HCT116 (cell line): ENCODE results near the gene SPIRE2. TPM values are rescaled to one million over a fixed set of nuclear protein-coding genes. Genes with fewer than 3 reads are reported as not detected.
"Not testable (repeated sequence)": the region's sequence is repeated elsewhere in the genome, so short reads cannot be mapped to it uniquely, and the experiment has no call there.

Source experiments
- ATAC-seq: fragments of 200-7000 bp; cut with Tn5 transposase; 2 replicates; pipeline ENCODE4 v1.9.1; 2020; ENCODE audit warnings: mild to moderate bottlenecking, moderate library complexity
- BruUV-seq: library from RNA; stranded (reverse); fragments of 400-500 nt; replicated peaks from 2 replicates; lab custom pipeline; 2021; lab: Mats Ljungman, UMichigan
- CTCF ChIA-PET: fragments of 300-600 bp; sonication (Branson Sonifier 250); formaldehyde crosslinking; loops from one replicate; lab custom pipeline; 2021; ENCODE audit warnings: antibody characterized with exemption; lab: Charles Lee
- POLR2A ChIA-PET: fragments of 300-600, 350-600 bp; sonication (Branson Sonifier 250); formaldehyde crosslinking; loops from one replicate; lab custom pipeline; 2021; ENCODE audit warnings: antibody characterized with exemption; lab: Charles Lee
- RAD21 ChIA-PET, 2 experiments: fragments of 300-600 bp; sonication (Branson Sonifier 250); formaldehyde crosslinking; loops; one replicate each; lab custom pipeline; 2023; ENCODE audit warnings: low total read pairs in 2 of 2; ENCODE audit not compliant: uncharacterized antibody in 2 of 2, unreplicated experiment in 2 of 2, low non-redundant PET in 1 of 2; lab: Charles Lee
- DNase-seq: peaks from one replicate; pipeline ENCODE4 v3.0.0-alpha.2; 2010; ENCODE audit warnings: low read depth, low spot score
- H2AFZ ChIP-seq: fragments of 200-600 bp; shearing (Covaris generic), sonication (generic); 2 replicates; pipeline ENCODE4 v1.6.1; 2017; ENCODE audit warnings: low read depth, mixed run types, mixed read lengths, antibody characterized with exemption, low read length; ENCODE audit not compliant: poor library complexity, severe bottlenecking
- H3K27ac ChIP-seq: 2 replicates; pipeline ENCODE4 v1.5.1; 2012; ENCODE audit warnings: low read depth, low read length
- H3K27me3 ChIP-seq: fragments of 200-600 bp; sonication (generic); 2 replicates; pipeline ENCODE4 v1.6.1; 2016; ENCODE audit warnings: mixed run types, low read length, mixed read lengths; ENCODE audit not compliant: insufficient read depth
- H3K36me3 ChIP-seq, 2 experiments: fragments of 200-500 bp in 1 of 2; fragments of 200-600 bp in 1 of 2; sonication (Bioruptor generic) in 1 of 2; sonication (generic) in 1 of 2; 2 replicates each; pipeline versions ENCODE4 v1.5.1 to v1.6.1; 2014 to 2016; ENCODE audit warnings: low read length in 2 of 2, inconsistent platforms in 1 of 2, mixed read lengths in 1 of 2, mixed run types in 1 of 2; ENCODE audit not compliant: insufficient read depth in 2 of 2, control insufficient read depth in 1 of 2
- H3K4me1 ChIP-seq, 2 experiments: fragments of 200-600 bp in 1 of 2; sonication (generic) in 1 of 2; 2 replicates each; pipeline versions ENCODE4 v1.5.1 to v1.6.1; 2012 to 2017; ENCODE audit warnings: low read length in 2 of 2, inconsistent platforms in 1 of 2, mild to moderate bottlenecking in 1 of 2, mixed read lengths in 1 of 2, mixed run types in 1 of 2, moderate library complexity in 1 of 2; ENCODE audit not compliant: insufficient read depth in 2 of 2, control insufficient read depth in 1 of 2
- H3K4me2 ChIP-seq: fragments of 200-600 bp; sonication (generic); 2 replicates; pipeline ENCODE4 v1.6.1; 2017; ENCODE audit warnings: mixed run types, low read length, mixed read lengths
- H3K4me3 ChIP-seq, 2 experiments: fragments of 200-600 bp in 1 of 2; sonication (generic) in 1 of 2; replicated peaks in 1 of 2; 2 replicates each; pipeline ENCODE4 v1.5.1; 2011 to 2016; ENCODE audit warnings: low read length in 2 of 2, control low read depth in 1 of 2, low read depth in 1 of 2, mild to moderate bottlenecking in 1 of 2, mixed read lengths in 1 of 2, mixed run types in 1 of 2
- H3K79me2 ChIP-seq: fragments of 200-600 bp; sonication (generic); 2 replicates; pipeline ENCODE4 v1.6.1; 2017; ENCODE audit warnings: mild to moderate bottlenecking, mixed run types, low read length, moderate library complexity, mixed read lengths; ENCODE audit not compliant: insufficient read depth
- H3K9ac ChIP-seq: fragments of 200-600 bp; sonication (generic); 2 replicates; pipeline ENCODE4 v1.6.1; 2016; ENCODE audit warnings: low read length, mixed read lengths
- H3K9me2 ChIP-seq: fragments of 200-600 bp; sonication (generic), shearing (Covaris generic); 2 replicates; pipeline ENCODE4 v1.6.1; 2017; ENCODE audit warnings: mixed run types, mild to moderate bottlenecking, moderate library complexity; ENCODE audit not compliant: insufficient read depth
- H3K9me3 ChIP-seq, 2 experiments: fragments of 200-500 bp in 1 of 2; fragments of 200-600 bp in 1 of 2; sonication (Bioruptor generic) in 1 of 2; sonication (generic) in 1 of 2; 2 replicates each; pipeline ENCODE4 v1.6.1; 2014 to 2017; ENCODE audit warnings: low read length in 2 of 2, mixed read lengths in 2 of 2, inconsistent platforms in 1 of 2, low read depth in 1 of 2, mild to moderate bottlenecking in 1 of 2, mixed run types in 1 of 2, moderate library complexity in 1 of 2; ENCODE audit not compliant: control insufficient read depth in 1 of 2, insufficient read depth in 1 of 2
- H4K20me1 ChIP-seq: fragments of 200-600 bp; sonication (generic), shearing (Covaris generic); 2 replicates; pipeline ENCODE4 v1.6.1; 2017; ENCODE audit warnings: mixed run types, mild to moderate bottlenecking, moderate library complexity; ENCODE audit not compliant: insufficient read depth
- CBX3 ChIP-seq: IDR thresholded peaks from 2 replicates; pipeline ENCODE4 v1.6.1; 2012; ENCODE audit warnings: low read depth
- CEBPB ChIP-seq: IDR thresholded peaks from 2 replicates; pipeline ENCODE4 v1.6.1; 2012; ENCODE audit warnings: low read depth
- EGR1 ChIP-seq: IDR thresholded peaks from 2 replicates; pipeline ENCODE4 v1.6.1; 2012; ENCODE audit warnings: low read depth
- ELF1 ChIP-seq: IDR thresholded peaks from 2 replicates; pipeline ENCODE4 v1.6.1; 2012; ENCODE audit warnings: low read depth, borderline replicate concordance
- EZH2 ChIP-seq: fragments of 200-600 bp; sonication (generic); IDR thresholded peaks from 2 replicates; pipeline ENCODE4 v1.6.1; 2017; ENCODE audit warnings: antibody characterized with exemption, mixed run types
- EZH2phosphoT487 ChIP-seq: fragments of 200-600 bp; IDR thresholded peaks from 2 replicates; pipeline ENCODE4 v1.6.1; 2018; ENCODE audit warnings: antibody characterized with exemption, borderline replicate concordance
- FOSL1 ChIP-seq: IDR thresholded peaks from 2 replicates; pipeline ENCODE4 v1.6.1; 2012; ENCODE audit warnings: low read depth
- JUND ChIP-seq: IDR thresholded peaks from 2 replicates; pipeline ENCODE4 v1.6.1; 2012
- POLR2AphosphoS5 ChIP-seq: IDR thresholded peaks from 2 replicates; pipeline ENCODE4 v1.6.1; 2011; ENCODE audit warnings: mild to moderate bottlenecking, low read depth, low read length, moderate library complexity
- SIN3A ChIP-seq: IDR thresholded peaks from 2 replicates; pipeline ENCODE4 v1.6.1; 2012; ENCODE audit warnings: low read depth
- TCF7L2 ChIP-seq: IDR thresholded peaks from 2 replicates; pipeline ENCODE4 v1.7.0; 2011; ENCODE audit warnings: borderline replicate concordance, inconsistent platforms; ENCODE audit not compliant: insufficient read depth, insufficient read length; ENCODE audit errors: extremely low read depth
- YY1 ChIP-seq: IDR thresholded peaks from 2 replicates; pipeline ENCODE4 v1.6.1; 2011; ENCODE audit warnings: low read length, low read depth, moderate library complexity, mild to moderate bottlenecking; ENCODE audit not compliant: insufficient replicate concordance; ENCODE audit errors: extremely low read depth
- intact Hi-C: fragments of 100-400 bp; cut with micrococcal nuclease; formaldehyde crosslinking; loops from 2 replicates; pipeline ENCODE4 v1.10.0; 2022
- total RNA-seq: library from RNA; stranded (reverse); gene quantifications from one replicate; pipeline ENCODE4 v1.2.1, GENCODE V29; 2021; ENCODE audit not compliant: unreplicated experiment
- TF ChIP-seq, protein P1 (sequence below): IDR thresholded peaks from 2 replicates; pipeline ENCODE4 v1.6.1; 2012
- TF ChIP-seq, protein P2 (sequence below): IDR thresholded peaks from 2 replicates; pipeline ENCODE4 v1.6.1; 2012; ENCODE audit warnings: low read depth
- TF ChIP-seq, protein P3 (sequence below): IDR thresholded peaks from 2 replicates; pipeline ENCODE4 v1.6.1; 2012
- TF ChIP-seq, protein P4 (sequence below), 3 experiments: fragments of 200-600 bp in 1 of 3; sonication (generic) in 1 of 3; IDR thresholded peaks in 2 of 3; conservative IDR thresholded peaks in 1 of 3; 2 replicates each; pipeline ENCODE4 v1.5.1; 2012 to 2017; ENCODE audit warnings: low read depth in 2 of 3, low read length in 2 of 3, antibody characterized with exemption in 1 of 3, borderline replicate concordance in 1 of 3, control low read depth in 1 of 3, mild to moderate bottlenecking in 1 of 3, mixed read lengths in 1 of 3, mixed run types in 1 of 3, moderate library complexity in 1 of 3; ENCODE audit not compliant: insufficient read depth in 1 of 3

The SPIRE2 gene
- total RNA-seq, 1 experiment from 2014 or later: 21.2 TPM

DNA sequence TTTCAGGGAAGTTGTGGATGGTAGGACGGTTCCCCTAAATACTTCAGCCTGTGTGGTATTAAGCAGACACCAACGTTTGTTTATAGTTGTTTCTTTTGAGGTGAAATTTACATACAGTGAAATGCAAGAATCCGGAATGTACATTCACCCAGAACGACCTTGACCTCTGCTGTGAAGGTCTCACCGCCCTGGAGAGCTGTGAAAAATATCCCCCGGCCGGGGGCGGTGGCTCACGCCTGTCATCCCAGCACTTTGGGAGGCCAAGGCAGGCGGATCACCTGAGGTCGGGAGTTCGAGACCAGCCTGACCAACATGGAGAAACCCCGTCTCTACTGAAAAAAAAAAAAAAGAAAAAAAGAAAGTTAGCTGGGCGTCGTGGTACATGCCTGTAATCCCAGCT, 8.2 kb downstream of the SPIRE2 start:
- H3K36me3 ChIP-seq, H3K4me3 ChIP-seq, H3K27ac ChIP-seq, POLR2A ChIA-PET, H3K27me3 ChIP-seq, CTCF ChIA-PET, H3K79me2 ChIP-seq, ATAC-seq, H3K9ac ChIP-seq, H3K9me3 ChIP-seq, BruUV-seq, intact Hi-C loops, H3K4me1 ChIP-seq, H3K4me2 ChIP-seq, H2AFZ ChIP-seq, H4K20me1 ChIP-seq, DNase-seq, H3K9me2 ChIP-seq, RAD21 ChIA-PET: not testable (repeated sequence)

DNA sequence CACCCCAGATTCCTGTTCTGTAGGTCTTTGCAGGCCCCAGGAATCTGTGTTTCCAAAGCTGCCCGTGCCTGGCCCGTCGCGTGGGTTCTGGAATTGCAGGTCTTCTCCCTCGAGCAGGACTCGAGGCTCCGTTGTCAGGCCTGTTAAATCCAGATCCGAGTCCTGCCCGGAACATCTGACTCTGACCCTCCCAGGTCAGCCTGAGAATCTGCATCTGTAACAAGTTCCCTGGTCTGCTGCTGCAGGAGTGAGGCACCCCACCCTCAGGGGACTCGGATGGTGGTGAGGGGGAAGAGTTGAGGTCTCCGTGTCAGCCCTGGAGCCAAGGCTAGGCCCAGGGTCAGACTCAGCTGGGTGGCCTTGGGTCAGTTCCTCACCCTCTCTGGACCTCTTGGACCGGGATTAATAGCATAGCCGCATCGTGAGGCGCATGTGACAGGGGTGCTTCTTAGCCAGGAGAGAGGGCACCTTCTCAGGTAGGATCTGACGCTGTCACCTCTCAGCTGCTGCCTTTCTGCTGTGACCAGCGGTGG, 8.8 kb downstream of the SPIRE2 start:
- Histone ChIP-seq H3K4me3 (no peak overlapping the region), H3K27me3 (no peaks in the 10 kb centered on the region), H3K36me3 (no peaks in the 10 kb centered on the region; a peak in 1 of 4 replicates), H3K27ac (no peak overlapping the region), H3K9me2 (no peaks in the 10 kb centered on the region), H2AFZ (no peak overlapping the region), H4K20me1 (no peaks in the 10 kb centered on the region), H3K9me3 (no peaks in the 10 kb centered on the region; a peak in 1 of 4 replicates), H3K4me2 (no peak overlapping the region), H3K4me1 (no peaks in the 10 kb centered on the region), H3K79me2 (no peaks in the 10 kb centered on the region), H3K9ac (no peak overlapping the region)
- no peak for DNase-seq
- CTCF ChIA-PET: no interaction called here
- ATAC-seq: no peak
- POLR2A ChIA-PET: no interaction called here
- RAD21 ChIA-PET: no interaction called here
- BruUV-seq: no TSS peak
- intact Hi-C loops: no loop called here
- TF ChIP-seq CEBPB (no peak), TCF7L2 (no peak), CBX3 (no peak), EZH2 (no peak), EZH2phosphoT487 (no peak), ELF1 (no peak), EGR1 (no peak), JUND (no peak), FOSL1 (no peak), YY1 (no peak), SIN3A (no peak), POLR2AphosphoS5 (no peak)
- TF ChIP-seq, protein P1, sequence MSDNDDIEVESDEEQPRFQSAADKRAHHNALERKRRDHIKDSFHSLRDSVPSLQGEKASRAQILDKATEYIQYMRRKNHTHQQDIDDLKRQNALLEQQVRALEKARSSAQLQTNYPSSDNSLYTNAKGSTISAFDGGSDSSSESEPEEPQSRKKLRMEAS: no peak
- TF ChIP-seq, protein P2, sequence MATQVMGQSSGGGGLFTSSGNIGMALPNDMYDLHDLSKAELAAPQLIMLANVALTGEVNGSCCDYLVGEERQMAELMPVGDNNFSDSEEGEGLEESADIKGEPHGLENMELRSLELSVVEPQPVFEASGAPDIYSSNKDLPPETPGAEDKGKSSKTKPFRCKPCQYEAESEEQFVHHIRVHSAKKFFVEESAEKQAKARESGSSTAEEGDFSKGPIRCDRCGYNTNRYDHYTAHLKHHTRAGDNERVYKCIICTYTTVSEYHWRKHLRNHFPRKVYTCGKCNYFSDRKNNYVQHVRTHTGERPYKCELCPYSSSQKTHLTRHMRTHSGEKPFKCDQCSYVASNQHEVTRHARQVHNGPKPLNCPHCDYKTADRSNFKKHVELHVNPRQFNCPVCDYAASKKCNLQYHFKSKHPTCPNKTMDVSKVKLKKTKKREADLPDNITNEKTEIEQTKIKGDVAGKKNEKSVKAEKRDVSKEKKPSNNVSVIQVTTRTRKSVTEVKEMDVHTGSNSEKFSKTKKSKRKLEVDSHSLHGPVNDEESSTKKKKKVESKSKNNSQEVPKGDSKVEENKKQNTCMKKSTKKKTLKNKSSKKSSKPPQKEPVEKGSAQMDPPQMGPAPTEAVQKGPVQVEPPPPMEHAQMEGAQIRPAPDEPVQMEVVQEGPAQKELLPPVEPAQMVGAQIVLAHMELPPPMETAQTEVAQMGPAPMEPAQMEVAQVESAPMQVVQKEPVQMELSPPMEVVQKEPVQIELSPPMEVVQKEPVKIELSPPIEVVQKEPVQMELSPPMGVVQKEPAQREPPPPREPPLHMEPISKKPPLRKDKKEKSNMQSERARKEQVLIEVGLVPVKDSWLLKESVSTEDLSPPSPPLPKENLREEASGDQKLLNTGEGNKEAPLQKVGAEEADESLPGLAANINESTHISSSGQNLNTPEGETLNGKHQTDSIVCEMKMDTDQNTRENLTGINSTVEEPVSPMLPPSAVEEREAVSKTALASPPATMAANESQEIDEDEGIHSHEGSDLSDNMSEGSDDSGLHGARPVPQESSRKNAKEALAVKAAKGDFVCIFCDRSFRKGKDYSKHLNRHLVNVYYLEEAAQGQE: no peak
- TF ChIP-seq, protein P3, sequence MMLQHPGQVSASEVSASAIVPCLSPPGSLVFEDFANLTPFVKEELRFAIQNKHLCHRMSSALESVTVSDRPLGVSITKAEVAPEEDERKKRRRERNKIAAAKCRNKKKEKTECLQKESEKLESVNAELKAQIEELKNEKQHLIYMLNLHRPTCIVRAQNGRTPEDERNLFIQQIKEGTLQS: no peak
- TF ChIP-seq, protein P4, sequence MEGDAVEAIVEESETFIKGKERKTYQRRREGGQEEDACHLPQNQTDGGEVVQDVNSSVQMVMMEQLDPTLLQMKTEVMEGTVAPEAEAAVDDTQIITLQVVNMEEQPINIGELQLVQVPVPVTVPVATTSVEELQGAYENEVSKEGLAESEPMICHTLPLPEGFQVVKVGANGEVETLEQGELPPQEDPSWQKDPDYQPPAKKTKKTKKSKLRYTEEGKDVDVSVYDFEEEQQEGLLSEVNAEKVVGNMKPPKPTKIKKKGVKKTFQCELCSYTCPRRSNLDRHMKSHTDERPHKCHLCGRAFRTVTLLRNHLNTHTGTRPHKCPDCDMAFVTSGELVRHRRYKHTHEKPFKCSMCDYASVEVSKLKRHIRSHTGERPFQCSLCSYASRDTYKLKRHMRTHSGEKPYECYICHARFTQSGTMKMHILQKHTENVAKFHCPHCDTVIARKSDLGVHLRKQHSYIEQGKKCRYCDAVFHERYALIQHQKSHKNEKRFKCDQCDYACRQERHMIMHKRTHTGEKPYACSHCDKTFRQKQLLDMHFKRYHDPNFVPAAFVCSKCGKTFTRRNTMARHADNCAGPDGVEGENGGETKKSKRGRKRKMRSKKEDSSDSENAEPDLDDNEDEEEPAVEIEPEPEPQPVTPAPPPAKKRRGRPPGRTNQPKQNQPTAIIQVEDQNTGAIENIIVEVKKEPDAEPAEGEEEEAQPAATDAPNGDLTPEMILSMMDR (IDR thresholded peaks at IDR 0.05 in 2 of 3, conservative IDR thresholded peaks at IDR 0.05 in 1 of 3; ENCODE audit: borderline replicate concordance in 1 of 3, insufficient read depth in 1 of 3, low read depth in 2 of 3, low read length in 2 of 3): no peak
